GM12874 (cell line): ENCODE results near the gene CLEC12A.

Source experiments
- TF ChIP-seq, protein P1 (sequence below): IDR thresholded peaks from 2 replicates; pipeline ENCODE4 v1.5.1; 2011; ENCODE audit warnings: low read depth, mild to moderate bottlenecking, control low read depth, low read length, moderate library complexity; ENCODE audit not compliant: insufficient read depth

The CLEC12A gene

GRCh38 chr12:9971181-9971580 lies at the start of gene CLEC12A:
TSS of gene CLEC12A (plus strand) at chr12:9971409. CDS start at chr12:9971597, 188 bp downstream.
- TF ChIP-seq, protein P1, sequence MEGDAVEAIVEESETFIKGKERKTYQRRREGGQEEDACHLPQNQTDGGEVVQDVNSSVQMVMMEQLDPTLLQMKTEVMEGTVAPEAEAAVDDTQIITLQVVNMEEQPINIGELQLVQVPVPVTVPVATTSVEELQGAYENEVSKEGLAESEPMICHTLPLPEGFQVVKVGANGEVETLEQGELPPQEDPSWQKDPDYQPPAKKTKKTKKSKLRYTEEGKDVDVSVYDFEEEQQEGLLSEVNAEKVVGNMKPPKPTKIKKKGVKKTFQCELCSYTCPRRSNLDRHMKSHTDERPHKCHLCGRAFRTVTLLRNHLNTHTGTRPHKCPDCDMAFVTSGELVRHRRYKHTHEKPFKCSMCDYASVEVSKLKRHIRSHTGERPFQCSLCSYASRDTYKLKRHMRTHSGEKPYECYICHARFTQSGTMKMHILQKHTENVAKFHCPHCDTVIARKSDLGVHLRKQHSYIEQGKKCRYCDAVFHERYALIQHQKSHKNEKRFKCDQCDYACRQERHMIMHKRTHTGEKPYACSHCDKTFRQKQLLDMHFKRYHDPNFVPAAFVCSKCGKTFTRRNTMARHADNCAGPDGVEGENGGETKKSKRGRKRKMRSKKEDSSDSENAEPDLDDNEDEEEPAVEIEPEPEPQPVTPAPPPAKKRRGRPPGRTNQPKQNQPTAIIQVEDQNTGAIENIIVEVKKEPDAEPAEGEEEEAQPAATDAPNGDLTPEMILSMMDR, result no peak

- TF ChIP-seq, protein P1, result no peak
Measured at GRCh38 chr12:9922429-9922828, 48.8 kb upstream of the CLEC12A start.

GRCh38 chr12:9925705-9926393 lies 45.4 kb upstream of the CLEC12A start:
- TF ChIP-seq, protein P1, result no peak

- TF ChIP-seq, protein P1, result no peak
Measured at GRCh38 chr12:9926876-9927275, 44.3 kb upstream of the CLEC12A start.

DNA sequence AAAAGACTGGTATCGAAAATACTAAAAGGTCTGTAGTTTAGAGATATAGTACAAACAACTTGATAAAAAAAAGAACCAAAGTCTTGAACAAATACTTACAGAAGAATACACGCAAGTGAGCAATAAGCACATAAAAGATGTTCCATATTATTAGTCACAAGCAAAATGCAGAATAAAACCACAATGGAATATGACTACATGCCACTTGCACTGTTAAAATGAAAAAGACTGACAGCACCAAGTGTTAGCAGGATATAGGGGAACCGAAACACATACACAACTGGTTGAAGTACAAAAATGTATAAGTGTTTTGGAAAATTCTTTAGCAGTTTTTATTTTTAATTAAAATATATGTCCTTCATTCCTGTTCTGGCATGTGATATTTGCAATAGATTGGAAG lies 42.6 kb upstream of the CLEC12A start:
- TF ChIP-seq, protein P1, result no peak

DNA sequence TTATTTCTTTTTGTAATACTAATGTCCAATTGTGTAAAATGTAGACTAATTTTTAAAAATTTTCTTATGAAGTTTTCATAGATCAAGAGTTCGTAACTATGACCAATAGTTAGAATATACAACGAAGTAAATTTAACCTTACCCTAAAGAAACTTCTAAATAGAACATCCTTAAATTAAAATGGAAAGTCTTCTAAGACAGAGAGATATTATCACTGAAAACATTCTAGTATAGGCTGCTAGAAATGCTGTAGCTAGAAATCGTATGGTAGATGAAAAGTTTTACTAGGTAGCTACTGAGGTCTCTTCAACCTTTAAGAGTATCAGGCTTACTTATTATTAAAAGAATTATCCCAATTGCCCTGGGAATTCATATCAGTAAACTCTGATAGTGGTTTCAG lies 40.0 kb upstream of the CLEC12A start:
- TF ChIP-seq, protein P1, result no peak

DNA sequence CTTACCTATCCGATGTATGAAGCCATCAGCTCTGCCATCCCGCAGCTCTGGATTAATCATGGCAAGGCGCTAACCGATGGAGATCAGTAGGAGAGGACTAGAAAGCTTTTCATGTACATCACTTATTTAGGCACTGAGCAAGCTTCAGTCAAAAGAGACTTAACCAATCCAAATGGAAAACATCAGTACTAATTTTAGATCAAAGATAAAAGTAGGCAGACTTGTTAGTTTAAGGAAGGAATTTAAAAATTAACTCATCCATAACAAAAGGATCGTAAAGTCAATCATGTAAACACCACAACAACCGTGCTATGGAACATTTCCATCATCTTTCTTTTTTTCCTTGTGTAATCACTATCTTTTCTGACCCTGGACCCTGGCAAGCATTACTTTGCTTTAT lies 38.9 kb upstream of the CLEC12A start, which contains the start of gene CLEC2A:
Gene CLEC2A, minus strand, starts transcription at position 101 of the 400 bp plus-strand sequence. Its CDS starts 41 bp downstream, at position 60.
- TF ChIP-seq, protein P1, result no peak
